CD4-positive, CD25-positive, alpha-beta regulatory T cell (primary cell): ENCODE results near the gene C5orf22. TPM values are rescaled to one million over a fixed set of nuclear protein-coding genes. Genes with fewer than 3 reads are reported as not detected.
"Not testable (repeated sequence)": the region's sequence is repeated elsewhere in the genome, so short reads cannot be mapped to it uniquely, and the experiment has no call there.

ENCODE experiments used
- ATAC-seq, 2 donors: fragments of 150-1000 bp; cut with Tn5 transposase; one replicate each; pipeline ENCODE4 v1.10.0; 2021; ENCODE audit warnings: low read depth in 2 of 2, moderate number of reproducible peaks in 2 of 2, moderate library complexity in 1 of 2
- DNase-seq, 3 donors: peaks; one replicate each; pipeline versions ENCODE4 v3.0.0 to v3.0.0-alpha.2; 2012 to 2022; ENCODE audit warnings: mixed read lengths in 1 of 3
- H3K27ac ChIP-seq: one replicate; pipeline ENCODE4 v1.7.0; 2013; ENCODE audit warnings: mild to moderate bottlenecking, low read length; ENCODE audit not compliant: insufficient read depth, poor library complexity, severe bottlenecking
- H3K27me3 ChIP-seq: one replicate; pipeline ENCODE4 v1.7.0; 2013; ENCODE audit warnings: low read length; ENCODE audit not compliant: control insufficient read depth, insufficient read depth
- H3K36me3 ChIP-seq: one replicate; pipeline ENCODE4 v1.7.0; 2013; ENCODE audit warnings: mild to moderate bottlenecking, low read length, moderate library complexity; ENCODE audit not compliant: control insufficient read depth, insufficient read depth
- H3K4me1 ChIP-seq: 2 replicates; pipeline ENCODE4 v1.7.0; 2013; ENCODE audit warnings: mild to moderate bottlenecking, low read length; ENCODE audit not compliant: insufficient read depth, control insufficient read depth, poor library complexity, severe bottlenecking
- H3K4me3 ChIP-seq: one replicate; pipeline ENCODE4 v1.7.0; 2013; ENCODE audit warnings: low read depth, mild to moderate bottlenecking, low read length, moderate library complexity
- H3K9me3 ChIP-seq, 2 experiments: 1 replicate in 1 of 2; 2 replicates in 1 of 2; pipeline ENCODE4 v1.7.0; 2013; ENCODE audit warnings: low read length in 2 of 2, mild to moderate bottlenecking in 1 of 2, moderate library complexity in 1 of 2; ENCODE audit not compliant: control insufficient read depth in 2 of 2
- H3K27ac Mint-ChIP-seq, 3 donors: one replicate each; pipeline ENCODE4 v1.8.0; 2020 to 2022; ENCODE audit warnings: mild to moderate bottlenecking in 3 of 3, mixed read lengths in 3 of 3, moderate library complexity in 2 of 3
- H3K27me3 Mint-ChIP-seq: one replicate; pipeline ENCODE4 v1.8.0; 2022; ENCODE audit warnings: mild to moderate bottlenecking, mixed read lengths
- H3K36me3 Mint-ChIP-seq: one replicate; pipeline ENCODE4 v1.8.0; 2020; ENCODE audit warnings: mixed read lengths
- H3K4me1 Mint-ChIP-seq, 4 donors: one replicate each; pipeline ENCODE4 v1.8.0; 2020 to 2022; ENCODE audit warnings: mixed read lengths in 4 of 4, mild to moderate bottlenecking in 1 of 4
- H3K4me3 Mint-ChIP-seq, 4 donors: one replicate each; pipeline ENCODE4 v1.8.0; 2020 to 2022; ENCODE audit warnings: mild to moderate bottlenecking in 4 of 4, mixed read lengths in 4 of 4, moderate library complexity in 3 of 4
- H3K9me3 Mint-ChIP-seq, 7 donors: one replicate each; pipeline ENCODE4 v1.8.0; 2020 to 2022; ENCODE audit warnings: mixed read lengths in 7 of 7, mild to moderate bottlenecking in 3 of 7, moderate library complexity in 2 of 7
- polyA plus RNA-seq, 4 donors: library from polyadenylated mRNA; unstranded; fragments of 300-500 nt; fragmentation: Illumina TruSeq; gene quantifications; one replicate each; pipeline ENCODE4 v1.2.3, GENCODE V29; 2021
- total RNA-seq: library from RNA; stranded (reverse); gene quantifications from one replicate; pipeline ENCODE4 v1.2.3, GENCODE V29; 2022

C5orf22 gene
- total and polyA plus RNA-seq, 5 donors from 2014 or later: 15.0 to 29.9 (median 26.5) TPM

- Histone ChIP-seq H3K4me1 (no peaks in the 10 kb centered on the region), H3K27me3 (no peaks in the 10 kb centered on the region), H3K27ac (no peak overlapping the region), H3K36me3 (peaks cover 46% of the 10 kb centered on the region), H3K4me3 (no peak overlapping the region), H3K9me3 (no peaks in the 10 kb centered on the region)
- Mint-ChIP-seq H3K27me3 (no peaks in the 10 kb centered on the region), H3K9me3 (no peaks in the 10 kb centered on the region), H3K4me3 (no peak overlapping the region), H3K4me1 (peaks cover 0 to 1% (median 0%) of the 10 kb centered on the region in 4 donors), H3K27ac (no peak overlapping the region), H3K36me3 (peaks cover 45% of the 10 kb centered on the region)
- ATAC-seq: no peak
- DNase-seq: no peak
These were observed 22.5 kb downstream of the C5orf22 start for GRCh38 chr5:31554552-31554951.

GRCh38 chr5:31556461-31556860 is 24.4 kb downstream of the C5orf22 start:
- no peak for ATAC-seq
- H3K9me3 ChIP-seq: no peaks in the 10 kb centered on the region
- no peaks in the 10 kb centered on the region for H3K27me3 ChIP-seq
- peaks cover 0 to 1% (median 0%) of the 10 kb centered on the region in 4 donors for H3K4me1 Mint-ChIP-seq
- H3K9me3 Mint-ChIP-seq: no peaks in the 10 kb centered on the region
- peaks cover 39% of the 10 kb centered on the region for H3K36me3 ChIP-seq
- no peak overlapping the region for H3K27ac ChIP-seq
- DNase-seq: no peak
- H3K27ac Mint-ChIP-seq: peak overlapping the region in 2 of 3 donors; percentile 2 to 28
- H3K27me3 Mint-ChIP-seq: no peaks in the 10 kb centered on the region
- no peak overlapping the region for H3K4me3 ChIP-seq
- no peaks in the 10 kb centered on the region for H3K4me1 ChIP-seq
- H3K4me3 Mint-ChIP-seq: no peak overlapping the region
- H3K36me3 Mint-ChIP-seq: peaks cover 37% of the 10 kb centered on the region

GRCh38 chr5:31559942-31560341 is 27.8 kb downstream of the C5orf22 start:
- Mint-ChIP-seq H3K36me3 (peaks cover 23% of the 10 kb centered on the region), H3K4me3 (no peak overlapping the region), H3K9me3 (peaks cover 0 to 4% (median 1%) of the 10 kb centered on the region in 7 donors), H3K27me3 (no peaks in the 10 kb centered on the region), H3K4me1 (peaks cover 0 to 1% (median 0%) of the 10 kb centered on the region in 4 donors), H3K27ac (peak overlapping the region in 1 of 3 donors; percentile 12)
- no peaks in the 10 kb centered on the region for H3K4me1 ChIP-seq
- H3K27me3 ChIP-seq: no peaks in the 10 kb centered on the region
- no peaks in the 10 kb centered on the region for H3K9me3 ChIP-seq
- H3K36me3 ChIP-seq: peaks cover 9% of the 10 kb centered on the region
- no peak for DNase-seq
- H3K4me3 ChIP-seq: no peak overlapping the region
- H3K27ac ChIP-seq: no peak overlapping the region
- no peak for ATAC-seq

GRCh38 chr5:31561946-31562345 is 29.8 kb downstream of the C5orf22 start:
- Mint-ChIP-seq H3K27me3 (no peaks in the 10 kb centered on the region), H3K4me3 (no peak overlapping the region)

GRCh38 chr5:31563216-31563615 is 31.1 kb downstream of the C5orf22 start:
- Mint-ChIP-seq H3K4me1 (peaks cover 0 to under 1% (median 0%) of the 10 kb centered on the region in 4 donors), H3K4me3 (no peak overlapping the region), H3K36me3 (peaks cover 13% of the 10 kb centered on the region), H3K27ac (no peak overlapping the region), H3K9me3 (peaks cover 0 to 12% (median 4%) of the 10 kb centered on the region in 7 donors), H3K27me3 (peaks cover 10% of the 10 kb centered on the region)
- H3K4me1 ChIP-seq: no peaks in the 10 kb centered on the region
- no peak overlapping the region for H3K4me3 ChIP-seq
- peaks cover 0 to 7% of the 10 kb centered on the region in 2 experiments for H3K9me3 ChIP-seq
- H3K36me3 ChIP-seq: peaks cover 3% of the 10 kb centered on the region
- DNase-seq (no peak), ATAC-seq (no peak)
- no peaks in the 10 kb centered on the region for H3K27me3 ChIP-seq
- no peak overlapping the region for H3K27ac ChIP-seq

More at GRCh38 chr5:31561946-31562345, 29.8 kb downstream of the C5orf22 start:
- H3K9me3 Mint-ChIP-seq: peaks cover 0 to 12% (median 4%) of the 10 kb centered on the region in 7 donors
- DNase-seq (no peak), ATAC-seq (no peak)
- no peak overlapping the region for H3K4me3 ChIP-seq
- no peaks in the 10 kb centered on the region for H3K4me1 ChIP-seq
- H3K27me3 ChIP-seq: no peaks in the 10 kb centered on the region
- peaks cover 16% of the 10 kb centered on the region for H3K36me3 Mint-ChIP-seq
- peaks cover 0 to 7% of the 10 kb centered on the region in 2 experiments for H3K9me3 ChIP-seq
- peaks cover 0 to 1% (median 0%) of the 10 kb centered on the region in 4 donors for H3K4me1 Mint-ChIP-seq
- peaks cover 3% of the 10 kb centered on the region for H3K36me3 ChIP-seq
- H3K27ac Mint-ChIP-seq: peak overlapping the region in 2 of 3 donors; percentile 5 to 48
- H3K27ac ChIP-seq: no peak overlapping the region

- not testable (repeated sequence) for H3K4me1 Mint-ChIP-seq, H3K4me1 ChIP-seq, DNase-seq, H3K36me3 ChIP-seq, H3K27ac ChIP-seq, H3K27ac Mint-ChIP-seq, H3K9me3 ChIP-seq, ATAC-seq, H3K4me3 ChIP-seq, H3K4me3 Mint-ChIP-seq, H3K27me3 ChIP-seq
- H3K9me3 Mint-ChIP-seq: peaks cover 0 to 12% (median 4%) of the 10 kb centered on the region in 7 donors
- peaks cover 12% of the 10 kb centered on the region for H3K36me3 Mint-ChIP-seq
- peaks cover 26% of the 10 kb centered on the region for H3K27me3 Mint-ChIP-seq
These were observed 34.3 kb downstream of the C5orf22 start for GRCh38 chr5:31566362-31566761.

- H3K4me1 ChIP-seq: no peaks in the 10 kb centered on the region
- Mint-ChIP-seq H3K27me3 (peaks cover 31% of the 10 kb centered on the region), H3K4me3 (no peak overlapping the region), H3K36me3 (peaks cover 7% of the 10 kb centered on the region), H3K4me1 (no peaks in the 10 kb centered on the region), H3K27ac (no peak overlapping the region), H3K9me3 (peaks cover 0 to 12% (median 4%) of the 10 kb centered on the region in 7 donors)
- H3K36me3 ChIP-seq: no peaks in the 10 kb centered on the region
- H3K27me3 ChIP-seq: no peaks in the 10 kb centered on the region
- ATAC-seq (no peak), DNase-seq (no peak)
- peaks cover 0 to 7% of the 10 kb centered on the region in 2 experiments for H3K9me3 ChIP-seq
- no peak overlapping the region for H3K4me3 ChIP-seq
- H3K27ac ChIP-seq: no peak overlapping the region
These were observed 36.3 kb downstream of the C5orf22 start for GRCh38 chr5:31568302-31568835.

GRCh38 chr5:31569068-31569467 is 37.0 kb downstream of the C5orf22 start:
- DNase-seq: no peak
- no peak overlapping the region for H3K4me3 Mint-ChIP-seq

More at GRCh38 chr5:31569068-31569467, 37.0 kb downstream of the C5orf22 start:
- H3K27me3 ChIP-seq: no peaks in the 10 kb centered on the region
- H3K9me3 ChIP-seq: peaks cover 0 to 7% of the 10 kb centered on the region in 2 experiments
- H3K4me3 ChIP-seq: no peak overlapping the region
- H3K36me3 ChIP-seq: no peaks in the 10 kb centered on the region
- no peaks in the 10 kb centered on the region for H3K4me1 Mint-ChIP-seq
- H3K36me3 Mint-ChIP-seq: peaks cover 7% of the 10 kb centered on the region
- no peak overlapping the region for H3K27ac Mint-ChIP-seq
- H3K27ac ChIP-seq: no peak overlapping the region
- H3K27me3 Mint-ChIP-seq: peaks cover 31% of the 10 kb centered on the region
- H3K4me1 ChIP-seq: no peaks in the 10 kb centered on the region
- no peak for ATAC-seq
- H3K9me3 Mint-ChIP-seq: peaks cover 0 to 12% (median 2%) of the 10 kb centered on the region in 7 donors
